ENCODE measurements around the gene CPLX1. TPM values are rescaled to one million over a fixed set of nuclear protein-coding genes. Genes with fewer than 3 reads are reported as not detected.

CPLX1 gene
- polyA plus RNA-seq, 1 donor: 1.7 TPM

- no peak for DNase-seq
Measured at GRCh38 chr4:856225-856901, 30.4 kb upstream of the CPLX1 start.

- no peak for DNase-seq
Measured at GRCh38 chr4:855880-856224, 29.9 kb upstream of the CPLX1 start.

GRCh38 chr4:854356-854755 is 28.4 kb upstream of the CPLX1 start:
- DNase-seq: no peak

GRCh38 chr4:853416-853781 is 27.5 kb upstream of the CPLX1 start:
- no peak for DNase-seq

GRCh38 chr4:851701-852430 is 25.9 kb upstream of the CPLX1 start:
- DNase-seq: no peak

- DNase-seq: no peak
Measured at GRCh38 chr4:850323-850945, 24.5 kb upstream of the CPLX1 start.

GRCh38 chr4:849478-850175 is 23.7 kb upstream of the CPLX1 start:
- no peak for DNase-seq

- DNase-seq: no peak
Measured at GRCh38 chr4:848803-849477, 23.0 kb upstream of the CPLX1 start.

GRCh38 chr4:848307-848691 is 22.4 kb upstream of the CPLX1 start:
- no peak for DNase-seq

GRCh38 chr4:845836-846251 is 19.9 kb upstream of the CPLX1 start:
- DNase-seq: no peak

- no peak for DNase-seq
Measured at GRCh38 chr4:845233-845835, 19.4 kb upstream of the CPLX1 start.

GRCh38 chr4:844752-845232 is 18.9 kb upstream of the CPLX1 start:
- no peak for DNase-seq

- no peak for DNase-seq
Measured at GRCh38 chr4:839675-840443, 13.9 kb upstream of the CPLX1 start.

GRCh38 chr4:837772-838171 is 11.8 kb upstream of the CPLX1 start:
- no peak for DNase-seq

- DNase-seq: no peak
Measured at GRCh38 chr4:836750-837301, 10.9 kb upstream of the CPLX1 start.

GRCh38 chr4:836003-836511 is 10.1 kb upstream of the CPLX1 start:
- no peak for DNase-seq

- DNase-seq: no peak
Measured at GRCh38 chr4:835148-836002, 9.4 kb upstream of the CPLX1 start.

GRCh38 chr4:834368-835147 is 8.6 kb upstream of the CPLX1 start:
- DNase-seq: no peak
